Measurements from ENCODE around the gene LEPROT. TPM values are rescaled to one million over a fixed set of nuclear protein-coding genes. Genes with fewer than 3 reads are reported as not detected.

The LEPROT gene
- total and polyA plus RNA-seq, 10 of the 15 experiments (the other 5 are each of a cell fraction or from before 2014, with no cell fraction given): 14.9 to 38.1 (median 17.4) TPM

DNA sequence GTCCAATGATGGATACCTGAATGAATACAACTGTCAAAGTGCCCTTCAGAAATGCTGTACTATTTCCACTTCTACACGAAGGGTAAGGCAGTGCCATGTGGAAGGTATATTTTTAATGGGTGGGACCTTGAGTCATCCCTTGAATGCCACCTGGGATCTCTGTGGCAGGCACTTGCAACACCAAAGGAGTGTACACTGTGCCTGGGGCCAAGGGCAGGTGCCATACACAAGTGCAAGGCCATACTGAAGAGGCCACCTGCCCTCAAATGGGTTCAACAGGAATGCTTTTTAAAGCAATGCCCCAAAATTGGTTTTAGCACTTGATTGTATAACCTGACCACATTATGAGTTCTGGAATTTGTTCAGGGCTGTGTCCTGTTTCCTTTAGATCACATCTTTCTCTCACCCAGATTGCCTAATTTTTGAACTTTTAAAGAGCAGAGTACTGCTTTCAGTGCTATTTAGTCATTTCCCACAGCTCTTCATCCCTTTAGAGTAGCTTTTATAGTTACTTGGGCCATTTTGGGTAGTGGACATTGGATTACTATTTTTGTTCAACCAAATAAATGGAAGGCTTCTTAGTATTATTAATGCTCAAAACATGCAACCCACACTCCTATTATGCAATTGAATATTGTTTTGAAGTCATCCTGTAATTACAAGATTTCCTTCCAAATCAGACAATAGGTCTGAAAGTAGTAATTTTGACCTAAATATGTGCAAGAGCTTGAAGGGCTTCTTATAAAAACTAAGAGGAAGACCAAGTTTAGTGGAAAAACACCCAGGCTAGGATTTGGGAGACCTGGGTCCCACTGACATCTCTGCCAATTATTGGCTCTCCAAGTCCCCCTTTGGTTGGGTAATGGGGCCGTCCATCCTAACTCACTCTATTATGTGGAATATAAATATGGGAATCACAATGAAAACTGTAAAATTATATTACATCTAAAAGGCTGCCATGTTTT, 57.2 kb downstream of the LEPROT start:
- Histone ChIP-seq H3K27ac (ENCODE audit: control insufficient read depth, insufficient read depth) (no peak overlapping the region), H3K4me3 (no peak overlapping the region)
- ATAC-seq: no peak
- TF ChIP-seq, protein P1, sequence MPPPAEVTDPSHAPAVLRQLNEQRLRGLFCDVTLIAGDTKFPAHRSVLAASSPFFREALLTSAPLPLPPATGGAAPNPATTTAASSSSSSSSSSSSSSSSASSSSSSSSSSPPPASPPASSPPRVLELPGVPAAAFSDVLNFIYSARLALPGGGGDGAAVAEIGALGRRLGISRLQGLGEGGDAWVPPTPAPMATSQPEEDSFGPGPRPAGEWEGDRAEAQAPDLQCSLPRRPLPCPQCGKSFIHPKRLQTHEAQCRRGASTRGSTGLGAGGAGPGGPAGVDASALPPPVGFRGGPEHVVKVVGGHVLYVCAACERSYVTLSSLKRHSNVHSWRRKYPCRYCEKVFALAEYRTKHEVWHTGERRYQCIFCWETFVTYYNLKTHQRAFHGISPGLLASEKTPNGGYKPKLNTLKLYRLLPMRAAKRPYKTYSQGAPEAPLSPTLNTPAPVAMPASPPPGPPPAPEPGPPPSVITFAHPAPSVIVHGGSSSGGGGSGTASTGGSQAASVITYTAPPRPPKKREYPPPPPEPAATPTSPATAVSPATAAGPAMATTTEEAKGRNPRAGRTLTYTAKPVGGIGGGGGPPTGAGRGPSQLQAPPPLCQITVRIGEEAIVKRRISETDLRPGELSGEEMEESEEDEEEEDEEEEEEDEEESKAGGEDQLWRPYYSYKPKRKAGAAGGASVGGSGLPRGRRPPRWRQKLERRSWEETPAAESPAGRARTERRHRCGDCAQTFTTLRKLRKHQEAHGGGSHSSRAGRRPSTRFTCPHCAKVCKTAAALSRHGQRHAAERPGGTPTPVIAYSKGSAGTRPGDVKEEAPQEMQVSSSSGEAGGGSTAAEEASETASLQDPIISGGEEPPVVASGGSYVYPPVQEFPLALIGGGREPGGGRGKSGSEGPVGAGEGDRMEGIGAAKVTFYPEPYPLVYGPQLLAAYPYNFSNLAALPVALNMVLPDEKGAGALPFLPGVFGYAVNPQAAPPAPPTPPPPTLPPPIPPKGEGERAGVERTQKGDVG (CRISPR knock-in tag; IDR thresholded peaks at IDR 0.05): no peak
- TF ChIP-seq POU2F2 (IDR thresholded peaks at IDR 0.05; ENCODE audit: borderline replicate concordance, low read depth, low read length) (no peak), NR2C2 (IDR thresholded peaks at IDR 0.05; ENCODE audit: borderline replicate concordance, control insufficient read depth, insufficient read length, low read depth) (no peak), YBX1 (IDR thresholded peaks at IDR 0.05) (no peak), ZSCAN29 (IDR thresholded peaks at IDR 0.05) (no peak), ZZZ3 (IDR thresholded peaks at IDR 0.05; ENCODE audit: control insufficient read depth, insufficient read length, low read depth) (no peak), CEBPZ (IDR thresholded peaks at IDR 0.05; ENCODE audit: low read depth, low read length) (no peak), ZBTB11 (CRISPR knock-in tag; IDR thresholded peaks at IDR 0.05) (no peak)
- TF ChIP-seq, protein P2, sequence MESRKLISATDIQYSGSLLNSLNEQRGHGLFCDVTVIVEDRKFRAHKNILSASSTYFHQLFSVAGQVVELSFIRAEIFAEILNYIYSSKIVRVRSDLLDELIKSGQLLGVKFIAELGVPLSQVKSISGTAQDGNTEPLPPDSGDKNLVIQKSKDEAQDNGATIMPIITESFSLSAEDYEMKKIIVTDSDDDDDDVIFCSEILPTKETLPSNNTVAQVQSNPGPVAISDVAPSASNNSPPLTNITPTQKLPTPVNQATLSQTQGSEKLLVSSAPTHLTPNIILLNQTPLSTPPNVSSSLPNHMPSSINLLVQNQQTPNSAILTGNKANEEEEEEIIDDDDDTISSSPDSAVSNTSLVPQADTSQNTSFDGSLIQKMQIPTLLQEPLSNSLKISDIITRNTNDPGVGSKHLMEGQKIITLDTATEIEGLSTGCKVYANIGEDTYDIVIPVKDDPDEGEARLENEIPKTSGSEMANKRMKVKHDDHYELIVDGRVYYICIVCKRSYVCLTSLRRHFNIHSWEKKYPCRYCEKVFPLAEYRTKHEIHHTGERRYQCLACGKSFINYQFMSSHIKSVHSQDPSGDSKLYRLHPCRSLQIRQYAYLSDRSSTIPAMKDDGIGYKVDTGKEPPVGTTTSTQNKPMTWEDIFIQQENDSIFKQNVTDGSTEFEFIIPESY (IDR thresholded peaks at IDR 0.05): no peak

More for the DNA sequence above, 57.2 kb downstream of the LEPROT start:
- H3K36me3 ChIP-seq (ENCODE audit: control insufficient read depth in 2 of 2, insufficient read depth in 2 of 2, low read length in 1 of 2): no peaks in the 10 kb centered on the region
- no peaks in the 10 kb centered on the region for H3K79me2 ChIP-seq (ENCODE audit: control insufficient read depth, insufficient read depth, low read length)
- WGBS (ENCODE audit: insufficient coverage, insufficient replicate concordance, low lambda C conversion rate, missing lambda C conversion rate): 0% methylated on average over 2 of the region's 2 CpGs
- H3K4me2 ChIP-seq (ENCODE audit: control insufficient read depth, insufficient read depth): no peak overlapping the region
- BruUV-seq (replicated peaks): no TSS peak
- intact Hi-C loops (cut with micrococcal nuclease; ENCODE audit: unreplicated experiment) (no loop called here), in situ Hi-C loops (cut with MboI) (no loop called here)
- H3K9me3 ChIP-seq (replicated peaks; ENCODE audit: control insufficient read depth, insufficient read depth, low read length): no peaks in the 10 kb centered on the region
- H2AFZ ChIP-seq (ENCODE audit: control insufficient read depth, low read depth, low read length): no peak overlapping the region
- no peaks in the 10 kb centered on the region for H3K27me3 ChIP-seq (replicated peaks in 1 of 2; ENCODE audit: control insufficient read depth in 2 of 2, insufficient read depth in 2 of 2, low read length in 1 of 2)
- ChIA-PET CTCF (interaction anchor here (1.5 to 1.7 kb wide), 2 partner anchors 9 to 18 kb away, joined by 3 to 6 read pairs; no protein-coding TSS in a partner anchor), RAD21 (ENCODE audit: unreplicated experiment) (no interaction called here), SMC1A (ENCODE audit: uncharacterized antibody, unreplicated experiment) (interaction anchor here (1.5 kb wide), 1 partner anchor 18 kb away, joined by 4 read pairs; no protein-coding TSS in a partner anchor), POLR2A (interaction anchor here (0.8 kb wide), 1 partner anchor 58 kb away, joined by 3 read pairs; the partner anchor contains the start of genes LEPR and LEPROT)
- no peaks in the 10 kb centered on the region for H4K20me1 ChIP-seq (ENCODE audit: control insufficient read depth, insufficient read depth)
- FAIRE-seq: no peak
- no peaks in the 10 kb centered on the region for H3K4me1 ChIP-seq (ENCODE audit: control insufficient read depth, insufficient read depth, low read length)
- DNase-seq (ENCODE audit: low read depth, low spot score): no peak
- H3K9ac ChIP-seq (ENCODE audit: control insufficient read depth, insufficient read depth, low read length): no peak overlapping the region
